Muscle of leg (tissue), 11 donors: ENCODE data around the gene CASP9. TPM values are rescaled to one million over a fixed set of nuclear protein-coding genes. Genes with fewer than 3 reads are reported as not detected.
"Not testable (repeated sequence)": the region's sequence is repeated elsewhere in the genome, so short reads cannot be mapped to it uniquely, and the experiment has no call there.

Experiments
- DNase-seq: peaks from one replicate; pipeline ENCODE4 v3.0.0; 2013
- H3K27ac ChIP-seq: one replicate; pipeline ENCODE4 v1.5.1; 2013; ENCODE audit warnings: mild to moderate bottlenecking, low read length, control low read depth
- H3K27me3 ChIP-seq: one replicate; pipeline ENCODE4 v1.6.1; 2013; ENCODE audit warnings: low read length; ENCODE audit not compliant: control insufficient read depth, insufficient read depth
- H3K36me3 ChIP-seq: one replicate; pipeline ENCODE4 v1.6.1; 2013; ENCODE audit warnings: low read length; ENCODE audit not compliant: control insufficient read depth, insufficient read depth
- H3K4me1 ChIP-seq: one replicate; pipeline ENCODE4 v1.6.1; 2013; ENCODE audit warnings: low read length; ENCODE audit not compliant: control insufficient read depth, insufficient read depth
- H3K4me3 ChIP-seq: one replicate; pipeline ENCODE4 v1.5.1; 2013; ENCODE audit warnings: low read length, control low read depth
- H3K9me3 ChIP-seq: replicated peaks from 2 replicates; pipeline ENCODE4 v1.6.1; 2013; ENCODE audit warnings: low read depth, low read length; ENCODE audit not compliant: control insufficient read depth
- WGBS: methylation state at CpG from one replicate; pipeline ENCODE4 v1.1.5; 2013; ENCODE audit warnings: missing lambda C conversion rate; ENCODE audit not compliant: insufficient coverage; 5-methylcytosine and 5-hydroxymethylcytosine counted together
- polyA plus RNA-seq, 8 donors: library from polyadenylated mRNA; unstranded; fragments of 120-200 nt; gene quantifications; one replicate each; pipeline versions ENCODE4 v1.2.1 to v1.2.3, GENCODE V29; 2013; ENCODE audit warnings: inconsistent platforms in 1 of 8, low replicate concordance in 1 of 8; ENCODE audit not compliant: insufficient read length in 8 of 8, insufficient read depth in 1 of 8
- total RNA-seq: library from RNA; stranded (reverse); fragments of 120-200 nt; gene quantifications from one replicate; pipeline ENCODE4 v1.2.4, GENCODE V29; 2013

CASP9 gene
- total and polyA plus RNA-seq, 9 donors: 9.4 to 21.4 (median 18.3) TPM

GRCh38 chr1:15515022-15515663 is 8.9 kb downstream of the CASP9 start:
- peaks cover 30% of the 10 kb centered on the region for H3K36me3 ChIP-seq
- H3K27me3 ChIP-seq: no peaks in the 10 kb centered on the region
- DNase-seq: no peak
- H3K4me3 ChIP-seq: no peak overlapping the region
- 40% methylated on average over 1 of the region's 2 CpGs for WGBS
- no peaks in the 10 kb centered on the region for H3K9me3 ChIP-seq
- no peaks in the 10 kb centered on the region for H3K4me1 ChIP-seq
- no peak overlapping the region for H3K27ac ChIP-seq

GRCh38 chr1:15514557-15514956 is 9.5 kb downstream of the CASP9 start:
- H3K27me3 ChIP-seq, H3K27ac ChIP-seq, H3K4me3 ChIP-seq, H3K9me3 ChIP-seq, H3K4me1 ChIP-seq, DNase-seq: not testable (repeated sequence)
- no CpG with 5 or more reads among the region's 5 CpGs for WGBS
- peaks cover 30% of the 10 kb centered on the region for H3K36me3 ChIP-seq

GRCh38 chr1:15513919-15514318 is 10.1 kb downstream of the CASP9 start:
- no peaks in the 10 kb centered on the region for H3K9me3 ChIP-seq
- H3K27me3 ChIP-seq: no peaks in the 10 kb centered on the region
- 90% methylated on average over 2 of the region's 3 CpGs for WGBS
- H3K4me1 ChIP-seq: no peaks in the 10 kb centered on the region
- H3K27ac ChIP-seq: no peak overlapping the region
- no peak overlapping the region for H3K4me3 ChIP-seq
- peaks cover 30% of the 10 kb centered on the region for H3K36me3 ChIP-seq
- no peak for DNase-seq

GRCh38 chr1:15513192-15513591 is 10.8 kb downstream of the CASP9 start:
- H3K36me3 ChIP-seq: peaks cover 30% of the 10 kb centered on the region
- H3K9me3 ChIP-seq: no peaks in the 10 kb centered on the region
- DNase-seq: no peak
- WGBS: 81% methylated on average over 4 of the region's 4 CpGs
- H3K4me1 ChIP-seq: no peaks in the 10 kb centered on the region
- H3K27ac ChIP-seq: no peak overlapping the region
- H3K27me3 ChIP-seq: no peaks in the 10 kb centered on the region
- H3K4me3 ChIP-seq: no peak overlapping the region

GRCh38 chr1:15510611-15511405 is 13.2 kb downstream of the CASP9 start:
- no peaks in the 10 kb centered on the region for H3K4me1 ChIP-seq
- H3K4me3 ChIP-seq: no peak overlapping the region
- 85% methylated on average over 7 of the region's 8 CpGs for WGBS
- DNase-seq: no peak
- peaks cover 22% of the 10 kb centered on the region for H3K36me3 ChIP-seq
- no peak overlapping the region for H3K27ac ChIP-seq
- no peaks in the 10 kb centered on the region for H3K9me3 ChIP-seq
- H3K27me3 ChIP-seq: no peaks in the 10 kb centered on the region

- peaks cover 8% of the 10 kb centered on the region for H3K4me1 ChIP-seq
- no peaks in the 10 kb centered on the region for H3K9me3 ChIP-seq
- no peak overlapping the region for H3K27ac ChIP-seq
- WGBS: 70% methylated on average over 2 of the region's 7 CpGs
- peaks cover 35% of the 10 kb centered on the region for H3K36me3 ChIP-seq
- no peak for DNase-seq
- H3K4me3 ChIP-seq: no peak overlapping the region
- H3K27me3 ChIP-seq: no peaks in the 10 kb centered on the region
Observed at GRCh38 chr1:15509586-15509985, 14.4 kb downstream of the CASP9 start.

- H3K36me3 ChIP-seq: peaks cover 33% of the 10 kb centered on the region
- WGBS: 85% methylated on average over 10 of the region's 12 CpGs
- H3K27ac ChIP-seq: no peak overlapping the region
Observed at GRCh38 chr1:15508700-15509487, 15.1 kb downstream of the CASP9 start.

GRCh38 chr1:15507278-15507677 is 16.7 kb downstream of the CASP9 start:
- Histone ChIP-seq H3K9me3 (no peaks in the 10 kb centered on the region), H3K27ac (no peak overlapping the region)
- no peak for DNase-seq

More at GRCh38 chr1:15508700-15509487, 15.1 kb downstream of the CASP9 start:
- Histone ChIP-seq H3K4me1 (peaks cover 10% of the 10 kb centered on the region), H3K27me3 (no peaks in the 10 kb centered on the region), H3K4me3 (no peak overlapping the region), H3K9me3 (no peaks in the 10 kb centered on the region)
- DNase-seq: no peak

GRCh38 chr1:15506831-15507230 is 17.2 kb downstream of the CASP9 start:
- H3K4me3 ChIP-seq: no peak overlapping the region
- peaks cover 10% of the 10 kb centered on the region for H3K4me1 ChIP-seq
- no peaks in the 10 kb centered on the region for H3K9me3 ChIP-seq
- H3K36me3 ChIP-seq: peaks cover 40% of the 10 kb centered on the region
- WGBS: 95% methylated on average over 14 of the region's 17 CpGs
- DNase-seq: no peak
- H3K27ac ChIP-seq: no peak overlapping the region
- H3K27me3 ChIP-seq: no peaks in the 10 kb centered on the region

More at GRCh38 chr1:15507278-15507677, 16.7 kb downstream of the CASP9 start:
- 90% methylated on average over 4 of the region's 5 CpGs for WGBS
- H3K27me3 ChIP-seq: no peaks in the 10 kb centered on the region
- H3K36me3 ChIP-seq: peaks cover 38% of the 10 kb centered on the region
- H3K4me1 ChIP-seq: peaks cover 10% of the 10 kb centered on the region
- H3K4me3 ChIP-seq: no peak overlapping the region

- Histone ChIP-seq H3K27me3 (no peaks in the 10 kb centered on the region), H3K9me3 (no peaks in the 10 kb centered on the region), H3K27ac (no peak overlapping the region), H3K4me1 (peaks cover 10% of the 10 kb centered on the region), H3K4me3 (no peak overlapping the region), H3K36me3 (peaks cover 48% of the 10 kb centered on the region)
- DNase-seq: no peak
- 93% methylated on average over 3 of the region's 4 CpGs for WGBS
Observed at GRCh38 chr1:15504436-15504835, 19.6 kb downstream of the CASP9 start.
